ENCODE measurements around the gene DTD1. TPM values are rescaled to one million over a fixed set of nuclear protein-coding genes. Genes with fewer than 3 reads are reported as not detected.

DTD1 gene
- total RNA-seq, 8 experiments from 2014 or later, result 44.4 to 163 (median 110) TPM

GRCh38 chr20:18672834-18673233, 85.0 kb downstream of the DTD1 start:
- H3K27ac ChIP-seq, result no peak overlapping the region
- no peak for ATAC-seq (replicated peaks in 6 of 8)
- peaks cover 16 to 19% of the 10 kb centered on the region in 2 donors for H3K4me1 ChIP-seq (replicated peaks in 1 of 2)
- 65 to 100% (median 86%) methylated on average over 2 to 9 of the region's 9 CpGs; no CpG with 5 or more reads in 1 of the 10 experiments for WGBS, 10 experiments
- in situ Hi-C loops (cut with MboI; ENCODE audit: low pct_unique_long_range_greater_than_20kb in 2 of 9, low sequenced_read_pairs in 9 of 9, unreplicated experiment in 9 of 9), result no loop called here
- H3K4me3 ChIP-seq, result no peak overlapping the region

DNA sequence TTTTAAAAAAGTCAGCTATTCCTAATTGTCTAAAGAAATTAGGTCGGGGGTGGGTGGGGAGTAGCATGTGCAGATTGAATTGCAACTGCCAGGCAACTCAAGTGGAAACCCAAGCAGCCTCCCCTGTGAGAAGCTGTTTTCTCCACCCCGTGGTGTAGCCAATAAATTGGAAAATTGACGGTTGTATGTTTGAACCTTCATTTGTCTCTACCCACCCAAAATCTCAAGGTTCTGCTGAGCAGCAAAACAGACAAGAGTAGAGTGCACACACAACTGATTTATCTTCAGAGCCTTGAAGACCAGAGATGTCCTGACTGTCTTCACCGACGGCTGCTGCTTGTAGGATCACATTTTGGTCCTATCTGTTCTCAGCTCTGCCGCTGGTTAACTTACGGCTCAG, 88.5 kb downstream of the DTD1 start:
- ATAC-seq (replicated peaks in 6 of 8), result no peak
- peaks cover 25 to 27% of the 10 kb centered on the region in 2 donors for H3K4me1 ChIP-seq (replicated peaks in 1 of 2)
- WGBS, 10 experiments, result 68 to 100% (median 87%) methylated on average over 1 to 4 of the region's 7 CpGs; no CpG with 5 or more reads in 2 of the 10 experiments
- in situ Hi-C loops (cut with MboI; ENCODE audit: low pct_unique_long_range_greater_than_20kb in 2 of 9, low sequenced_read_pairs in 9 of 9, unreplicated experiment in 9 of 9), result no loop called here
- no peak overlapping the region for H3K4me3 ChIP-seq
- H3K27ac ChIP-seq, result no peak overlapping the region

DNA sequence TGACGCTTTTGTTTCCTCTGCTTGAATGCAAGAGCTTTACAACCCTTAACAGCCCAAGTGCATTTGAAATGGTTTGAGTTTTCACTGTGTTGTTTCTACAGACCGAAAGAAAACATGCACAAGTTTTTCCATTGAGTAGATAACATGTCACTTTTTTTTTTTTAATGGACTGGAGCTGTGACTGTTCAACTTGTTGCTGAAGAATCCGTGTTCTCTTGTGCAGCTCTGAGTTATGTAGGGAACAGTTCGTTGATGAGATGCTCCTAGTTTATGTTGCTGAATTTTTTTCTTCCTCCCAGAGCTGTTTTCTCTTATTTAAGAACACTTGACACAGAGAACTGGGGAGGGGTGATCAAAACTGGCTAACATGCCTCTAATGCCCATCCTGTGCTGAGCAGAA, 89.3 kb downstream of the DTD1 start:
- in situ Hi-C loops (cut with MboI; ENCODE audit: low pct_unique_long_range_greater_than_20kb in 2 of 9, low sequenced_read_pairs in 9 of 9, unreplicated experiment in 9 of 9), result no loop called here
- Histone ChIP-seq H3K4me1 (replicated peaks in 1 of 2) (peaks cover 18 to 23% of the 10 kb centered on the region in 2 donors), H3K4me3 (no peak overlapping the region), H3K27ac (no peak overlapping the region)
- no peak for ATAC-seq (replicated peaks in 6 of 8)
- 71 to 100% (median 84%) methylated on average over 1 to 4 of the region's 4 CpGs for WGBS, 10 experiments

DNA sequence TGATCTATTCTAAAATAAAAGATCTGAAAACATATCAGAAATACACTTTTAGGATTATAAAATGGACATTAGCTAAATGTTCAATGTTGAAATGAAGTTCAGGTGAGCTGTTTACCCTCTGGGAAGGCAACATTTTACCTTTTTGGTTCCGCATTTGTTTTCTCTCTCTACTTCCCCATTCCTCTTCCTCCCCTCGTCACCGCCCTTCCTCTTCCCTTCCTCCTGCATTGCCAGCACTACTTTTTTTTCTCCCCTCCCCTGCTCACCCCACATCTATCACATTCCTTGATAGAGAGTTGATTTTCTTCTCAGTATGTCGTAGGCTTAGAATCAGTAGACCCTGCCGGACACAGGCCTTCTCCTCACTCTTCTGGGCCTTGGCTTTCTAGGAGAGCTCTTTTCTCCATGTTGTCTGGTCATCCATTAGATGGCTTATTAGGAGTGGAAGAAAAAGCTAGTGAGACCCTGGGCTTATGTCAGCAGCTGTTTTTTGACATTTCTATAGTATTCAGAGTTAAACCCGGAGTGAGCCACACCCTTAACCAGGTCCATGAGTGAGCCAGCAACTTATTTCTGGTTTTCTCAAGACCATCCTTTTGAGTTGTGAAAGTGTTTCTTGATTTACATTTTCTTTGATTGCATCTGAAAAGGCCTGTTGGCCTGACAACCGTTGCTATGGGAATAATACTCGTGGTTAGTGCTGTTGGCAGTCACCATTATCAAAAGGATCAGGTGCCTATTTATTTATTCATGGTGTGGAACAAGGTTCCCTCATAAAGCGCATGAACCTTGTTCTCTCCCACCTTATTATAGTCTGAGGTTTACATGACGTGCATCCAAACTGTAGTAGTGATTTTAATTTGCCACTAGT, 90.9 kb downstream of the DTD1 start:
- Histone ChIP-seq H3K4me1 (replicated peaks in 1 of 2) (peaks cover 22 to 29% of the 10 kb centered on the region in 2 donors), H3K4me3 (no peak overlapping the region), H3K27ac (no peak overlapping the region)
- ATAC-seq (replicated peaks in 6 of 8), result peak; percentile 55 to 94 (median 90)
- in situ Hi-C loops (cut with MboI; ENCODE audit: low pct_unique_long_range_greater_than_20kb in 2 of 9, low sequenced_read_pairs in 9 of 9, unreplicated experiment in 9 of 9), result no loop called here
- 27 to 100% (median 60%) methylated on average over 1 to 7 of the region's 10 CpGs for WGBS, 10 experiments

- ATAC-seq (replicated peaks in 6 of 8), result peak in 3 of 8 experiments; percentile 31 to 37 (median 37)
- Histone ChIP-seq H3K27ac (no peak overlapping the region), H3K4me3 (no peak overlapping the region), H3K4me1 (replicated peaks in 1 of 2) (peaks cover 13 to 18% of the 10 kb centered on the region in 2 donors)
- in situ Hi-C loops (cut with MboI; ENCODE audit: low pct_unique_long_range_greater_than_20kb in 2 of 9, low sequenced_read_pairs in 9 of 9, unreplicated experiment in 9 of 9), result no loop called here
These were observed 96.0 kb downstream of the DTD1 start for GRCh38 chr20:18683839-18684238.

- no peak overlapping the region for H3K27ac ChIP-seq
- H3K4me3 ChIP-seq, result no peak overlapping the region
- no peak for ATAC-seq (replicated peaks in 6 of 8)
- in situ Hi-C loops (cut with MboI; ENCODE audit: low pct_unique_long_range_greater_than_20kb in 2 of 9, low sequenced_read_pairs in 9 of 9, unreplicated experiment in 9 of 9), result no loop called here
- peaks cover 4 to 11% of the 10 kb centered on the region in 2 donors for H3K4me1 ChIP-seq (replicated peaks in 1 of 2)
- 66 to 100% (median 100%) methylated on average over 1 to 2 of the region's 2 CpGs; no CpG with 5 or more reads in 1 of the 10 experiments for WGBS, 10 experiments
These were observed 96.9 kb downstream of the DTD1 start for GRCh38 chr20:18684775-18685174.

GRCh38 chr20:18685406-18685805, 97.6 kb downstream of the DTD1 start:
- H3K4me3 ChIP-seq, result no peak overlapping the region
- WGBS, 10 experiments, result 0 to 100% (median 85%) methylated on average over 1 to 5 of the region's 5 CpGs; no CpG with 5 or more reads in 4 of the 10 experiments
- in situ Hi-C loops (cut with MboI; ENCODE audit: low pct_unique_long_range_greater_than_20kb in 2 of 9, low sequenced_read_pairs in 9 of 9, unreplicated experiment in 9 of 9), result no loop called here
- no peak overlapping the region for H3K27ac ChIP-seq
- peak in 3 of 8 experiments; percentile 28 to 72 (median 53) for ATAC-seq (replicated peaks in 6 of 8)
- peaks cover 4 to 11% of the 10 kb centered on the region in 2 donors for H3K4me1 ChIP-seq (replicated peaks in 1 of 2)

DNA sequence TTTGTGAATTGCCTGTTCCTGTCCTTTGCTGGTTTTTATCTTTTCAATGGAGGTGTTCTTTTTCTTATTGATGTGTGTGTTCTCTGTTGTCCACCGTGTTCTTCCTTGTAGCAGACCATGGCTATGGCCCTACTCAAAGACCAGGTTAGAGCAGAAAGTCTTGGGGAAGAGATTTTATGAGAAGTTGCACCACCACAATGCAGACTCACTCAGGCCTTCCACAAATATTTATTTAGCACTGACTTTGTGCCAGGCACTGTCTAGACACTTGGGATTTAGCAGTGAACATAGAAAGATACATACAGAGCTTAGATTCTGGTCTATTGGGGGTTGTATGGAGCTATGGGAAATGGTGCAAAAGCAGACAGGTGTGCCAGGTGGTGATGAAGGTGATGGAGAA, 98.8 kb downstream of the DTD1 start:
- no peak for ATAC-seq (replicated peaks in 6 of 8)
- H3K4me3 ChIP-seq, result no peak overlapping the region
- in situ Hi-C loops (cut with MboI; ENCODE audit: low pct_unique_long_range_greater_than_20kb in 2 of 9, low sequenced_read_pairs in 9 of 9, unreplicated experiment in 9 of 9), result no loop called here
- 50 to 100% (median 67%) methylated on average over 1 of the region's 1 CpG; no CpG with 5 or more reads in 7 of the 10 experiments for WGBS, 10 experiments
- H3K27ac ChIP-seq, result no peak overlapping the region
- H3K4me1 ChIP-seq (replicated peaks in 1 of 2), result peaks cover 6 to 14% of the 10 kb centered on the region in 2 donors

DNA sequence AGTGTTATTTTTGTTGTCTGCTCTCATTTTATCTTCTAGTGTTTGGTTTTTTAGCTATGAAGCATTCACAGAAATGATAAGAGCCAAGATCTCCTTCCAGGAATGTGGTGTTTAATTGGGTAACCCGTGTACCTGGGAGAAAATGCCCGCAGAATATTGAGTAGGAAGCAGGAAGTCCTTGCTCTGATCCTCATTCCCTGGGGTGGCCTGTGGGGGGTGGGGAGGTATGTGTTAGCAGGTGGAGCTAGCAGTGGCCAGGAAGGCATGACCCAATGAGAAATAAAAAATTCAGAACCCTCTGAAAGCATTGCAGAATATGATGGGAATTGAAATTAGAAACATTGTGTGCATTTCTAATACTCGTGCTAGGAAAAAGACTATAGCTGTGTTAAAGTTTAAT, 100.8 kb downstream of the DTD1 start:
- no peak overlapping the region for H3K4me3 ChIP-seq
- WGBS, 10 experiments, result 50 to 100% (median 75%) methylated on average over 1 to 3 of the region's 3 CpGs; no CpG with 5 or more reads in 2 of the 10 experiments
- in situ Hi-C loops (cut with MboI; ENCODE audit: low pct_unique_long_range_greater_than_20kb in 2 of 9, low sequenced_read_pairs in 9 of 9, unreplicated experiment in 9 of 9), result no loop called here

GRCh38 chr20:18689557-18689956, 101.7 kb downstream of the DTD1 start:
- 100% methylated on average over 1 of the region's 1 CpG; no CpG with 5 or more reads in 9 of the 10 experiments for WGBS, 10 experiments
- in situ Hi-C loops (cut with MboI; ENCODE audit: low pct_unique_long_range_greater_than_20kb in 2 of 9, low sequenced_read_pairs in 9 of 9, unreplicated experiment in 9 of 9), result no loop called here
- ATAC-seq (replicated peaks in 6 of 8), result no peak
- H3K4me1 ChIP-seq (replicated peaks in 1 of 2), result peaks cover 23 to 30% of the 10 kb centered on the region in 2 donors
- no peak overlapping the region for H3K4me3 ChIP-seq
- no peak overlapping the region for H3K27ac ChIP-seq

More for the DNA sequence above, 100.8 kb downstream of the DTD1 start:
- ATAC-seq (replicated peaks in 6 of 8), result no peak
- peaks cover 14 to 24% of the 10 kb centered on the region in 2 donors for H3K4me1 ChIP-seq (replicated peaks in 1 of 2)
- no peak overlapping the region for H3K27ac ChIP-seq

GRCh38 chr20:18692447-18692846, 104.6 kb downstream of the DTD1 start:
- in situ Hi-C loops (cut with MboI; ENCODE audit: low pct_unique_long_range_greater_than_20kb in 2 of 9, low sequenced_read_pairs in 9 of 9, unreplicated experiment in 9 of 9), result no loop called here
- 60 to 100% (median 83%) methylated on average over 1 of the region's 1 CpG; no CpG with 5 or more reads in 1 of the 10 experiments for WGBS, 10 experiments
- Histone ChIP-seq H3K27ac (peak overlapping the region in 1 of 2 donors; percentile 27), H3K4me3 (no peak overlapping the region), H3K4me1 (replicated peaks in 1 of 2) (peaks cover 24 to 30% of the 10 kb centered on the region in 2 donors)
- peak in 5 of 8 experiments; percentile 73 to 96 (median 90) for ATAC-seq (replicated peaks in 6 of 8)

- WGBS, 10 experiments, result 81 to 100% (median 96%) methylated on average over 1 to 4 of the region's 6 CpGs; no CpG with 5 or more reads in 4 of the 10 experiments
- Histone ChIP-seq H3K27ac (no peak overlapping the region), H3K4me1 (replicated peaks in 1 of 2) (peaks cover 24 to 25% of the 10 kb centered on the region in 2 donors), H3K4me3 (no peak overlapping the region)
- in situ Hi-C loops (cut with MboI; ENCODE audit: low pct_unique_long_range_greater_than_20kb in 2 of 9, low sequenced_read_pairs in 9 of 9, unreplicated experiment in 9 of 9), result no loop called here
- peak in 1 of 8 experiments; percentile 25 for ATAC-seq (replicated peaks in 6 of 8)
These were observed 106.2 kb downstream of the DTD1 start for GRCh38 chr20:18694071-18694470.

GRCh38 chr20:18695175-18695574, 107.3 kb downstream of the DTD1 start:
- in situ Hi-C loops (cut with MboI; ENCODE audit: low pct_unique_long_range_greater_than_20kb in 2 of 9, low sequenced_read_pairs in 9 of 9, unreplicated experiment in 9 of 9), result no loop called here
- Histone ChIP-seq H3K4me1 (replicated peaks in 1 of 2) (peaks cover 24 to 25% of the 10 kb centered on the region in 2 donors), H3K4me3 (no peak overlapping the region), H3K27ac (no peak overlapping the region)
- no peak for ATAC-seq (replicated peaks in 6 of 8)
- WGBS, 10 experiments, result 60 to 100% (median 95%) methylated on average over 1 to 2 of the region's 5 CpGs; no CpG with 5 or more reads in 4 of the 10 experiments

Data from motor neuron (in vitro differentiated cells).